ENCODE measurements around the gene RASSF7. TPM values are rescaled to one million over a fixed set of nuclear protein-coding genes. Genes with fewer than 3 reads are reported as not detected.

RASSF7 gene
- total RNA-seq, 2 experiments from 2014 or later: 15.1 to 18.0 TPM

- intact Hi-C loops (cut with micrococcal nuclease; ENCODE audit: unreplicated experiment): loop anchor here (5.0 kb wide), 1 partner anchor 168 kb away; no protein-coding TSS in a partner anchor
- H3K4me2 ChIP-seq (ENCODE audit: low read length): peak overlapping the region; percentile 93
- DNase-seq (ENCODE audit: low spot score): peak; percentile 91
- CTCF ChIA-PET (ENCODE audit: unreplicated experiment): interaction anchor here (0.6 kb wide), 2 partner anchors 170 to 209 kb away, joined by 3 to 9 read pairs; no protein-coding TSS in a partner anchor
- no peaks in the 10 kb centered on the region for H3K9me2 ChIP-seq (ENCODE audit: insufficient read depth, low read length)
- H2AFZ ChIP-seq (ENCODE audit: low read length): no peak overlapping the region; the same call in 1 of the 2 replicates
- no peaks in the 10 kb centered on the region for H3K79me2 ChIP-seq (ENCODE audit: insufficient read depth, low read depth, low read length)
- H3K4me1 ChIP-seq (ENCODE audit: insufficient read depth, low read length, poor library complexity, severe bottlenecking): peaks cover 29% of the 10 kb centered on the region
- H4K20me1 ChIP-seq (ENCODE audit: insufficient read depth, low read length): no peaks in the 10 kb centered on the region
- H3K27ac ChIP-seq (ENCODE audit: low read depth, low read length, poor library complexity, severe bottlenecking): no peak overlapping the region
- no peaks in the 10 kb centered on the region for H3K36me3 ChIP-seq (ENCODE audit: insufficient read depth, low read length)
- H3K4me3 ChIP-seq (ENCODE audit: low read depth, low read length, poor library complexity, severe bottlenecking): peak overlapping the region; percentile 41
- H3K9me3 ChIP-seq (ENCODE audit: low read length): no peaks in the 10 kb centered on the region
- no TSS peak for BruUV-seq (replicated peaks)
- POLR2A ChIA-PET: interaction anchor here (1.0 to 1.1 kb wide), 2 partner anchors 21 to 140 kb away, joined by 3 to 4 read pairs; partner anchors contain the start of gene SIGIRR
- TF ChIP-seq, protein P1, sequence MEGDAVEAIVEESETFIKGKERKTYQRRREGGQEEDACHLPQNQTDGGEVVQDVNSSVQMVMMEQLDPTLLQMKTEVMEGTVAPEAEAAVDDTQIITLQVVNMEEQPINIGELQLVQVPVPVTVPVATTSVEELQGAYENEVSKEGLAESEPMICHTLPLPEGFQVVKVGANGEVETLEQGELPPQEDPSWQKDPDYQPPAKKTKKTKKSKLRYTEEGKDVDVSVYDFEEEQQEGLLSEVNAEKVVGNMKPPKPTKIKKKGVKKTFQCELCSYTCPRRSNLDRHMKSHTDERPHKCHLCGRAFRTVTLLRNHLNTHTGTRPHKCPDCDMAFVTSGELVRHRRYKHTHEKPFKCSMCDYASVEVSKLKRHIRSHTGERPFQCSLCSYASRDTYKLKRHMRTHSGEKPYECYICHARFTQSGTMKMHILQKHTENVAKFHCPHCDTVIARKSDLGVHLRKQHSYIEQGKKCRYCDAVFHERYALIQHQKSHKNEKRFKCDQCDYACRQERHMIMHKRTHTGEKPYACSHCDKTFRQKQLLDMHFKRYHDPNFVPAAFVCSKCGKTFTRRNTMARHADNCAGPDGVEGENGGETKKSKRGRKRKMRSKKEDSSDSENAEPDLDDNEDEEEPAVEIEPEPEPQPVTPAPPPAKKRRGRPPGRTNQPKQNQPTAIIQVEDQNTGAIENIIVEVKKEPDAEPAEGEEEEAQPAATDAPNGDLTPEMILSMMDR (conservative IDR thresholded peaks at IDR 0.05; ENCODE audit: low read length): peak; percentile 61
- no peak for TF ChIP-seq EZH2phosphoT487 (IDR thresholded peaks at IDR 0.05; ENCODE audit: borderline replicate concordance, low read depth, low read length)
Observed at GRCh38 chr11:554428-555226, 6.1 kb upstream of the RASSF7 start.

- BruUV-seq (replicated peaks): no TSS peak
- no peaks in the 10 kb centered on the region for H4K20me1 ChIP-seq (ENCODE audit: insufficient read depth, low read length)
- no peak for DNase-seq (ENCODE audit: low spot score)
- no peak overlapping the region for H3K27ac ChIP-seq (ENCODE audit: low read depth, low read length, poor library complexity, severe bottlenecking)
- intact Hi-C loops (cut with micrococcal nuclease; ENCODE audit: unreplicated experiment): loop anchor here (5.0 kb wide), 1 partner anchor 167 kb away; no protein-coding TSS in a partner anchor
- CTCF ChIA-PET (ENCODE audit: unreplicated experiment): interaction anchor here (0.6 kb wide), 1 partner anchor 209 kb away, joined by 3 read pairs; no protein-coding TSS in a partner anchor
- H3K4me1 ChIP-seq (ENCODE audit: insufficient read depth, low read length, poor library complexity, severe bottlenecking): peaks cover 34% of the 10 kb centered on the region
- POLR2A ChIA-PET: interaction anchor here (1.0 to 1.1 kb wide), 2 partner anchors 20 to 141 kb away, joined by 3 to 4 read pairs; partner anchors contain the start of gene SIGIRR
- H3K4me2 ChIP-seq (ENCODE audit: low read length): peak overlapping the region; percentile 93
- H3K9me3 ChIP-seq (ENCODE audit: low read length): no peaks in the 10 kb centered on the region
- H3K4me3 ChIP-seq (ENCODE audit: low read depth, low read length, poor library complexity, severe bottlenecking): peak overlapping the region; percentile 66
- H2AFZ ChIP-seq (ENCODE audit: low read length): no peak overlapping the region
- H3K36me3 ChIP-seq (ENCODE audit: insufficient read depth, low read length): no peaks in the 10 kb centered on the region
- H3K79me2 ChIP-seq (ENCODE audit: insufficient read depth, low read depth, low read length): no peaks in the 10 kb centered on the region
- H3K9me2 ChIP-seq (ENCODE audit: insufficient read depth, low read length): no peaks in the 10 kb centered on the region
- TF ChIP-seq, protein P1 (conservative IDR thresholded peaks at IDR 0.05; ENCODE audit: low read length): no peak
- no peak for TF ChIP-seq EZH2phosphoT487 (IDR thresholded peaks at IDR 0.05; ENCODE audit: borderline replicate concordance, low read depth, low read length)
Observed at GRCh38 chr11:555227-555779, 5.5 kb upstream of the RASSF7 start.

All from OCI-LY7 (cell line).